Stimulated activated CD4-positive, alpha-beta T cell treated with anti-CD3 and anti-CD28 coated beads, Interleukin-15, amount 100 ng/mL, for 48 hours (primary cell): ENCODE data around the gene LOC101059915.
"Not testable (repeated sequence)": the region's sequence is repeated elsewhere in the genome, so short reads cannot be mapped to it uniquely, and the experiment has no call there.

ENCODE experiments used
- DNase-seq, 2 donors: peaks; one replicate each; pipeline ENCODE4 v3.0.0-alpha.2; 2020; ENCODE audit warnings: low read depth in 2 of 2

Gene LOC101059915

GRCh38 chrX:71675636-71676035 is 8.3 kb downstream of the LOC101059915 start:
- not testable (repeated sequence) for DNase-seq

GRCh38 chrX:71676068-71676795 is 8.9 kb downstream of the LOC101059915 start:
- DNase-seq, result not testable (repeated sequence)

- not testable (repeated sequence) for DNase-seq
Observed at GRCh38 chrX:71677195-71677594, 9.8 kb downstream of the LOC101059915 start.

DNA sequence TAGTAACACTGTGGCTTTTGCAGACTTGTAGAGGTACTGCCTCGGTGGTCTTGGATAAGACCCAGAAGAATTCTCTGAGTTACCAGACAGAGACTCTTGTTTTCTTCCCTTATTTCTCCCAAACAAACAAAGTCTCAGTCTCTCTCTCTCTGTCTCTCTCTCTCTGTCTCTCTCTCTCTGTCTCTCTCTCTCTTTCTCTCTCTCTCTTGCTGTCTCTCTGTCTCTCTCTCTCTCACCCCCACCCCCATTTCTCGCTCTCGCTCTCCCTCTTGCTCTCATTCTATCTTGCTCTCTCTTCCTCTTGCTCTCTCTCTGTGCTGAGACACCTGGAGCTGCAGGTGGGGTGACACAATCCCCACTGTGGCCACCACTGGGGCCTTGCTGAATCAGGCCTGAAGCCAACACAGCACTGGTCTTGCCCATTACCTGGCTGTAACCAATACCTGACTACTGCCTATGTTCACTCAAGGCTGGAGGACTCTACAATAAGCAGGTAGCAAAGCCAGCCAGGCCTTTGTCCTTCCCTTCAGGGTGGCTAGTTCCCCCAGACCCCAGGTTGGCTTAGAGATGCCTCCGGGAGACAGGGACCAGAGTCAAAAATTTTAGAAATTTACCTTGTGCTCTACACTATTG is 12.3 kb downstream of the LOC101059915 start:
- no peak for DNase-seq

DNA sequence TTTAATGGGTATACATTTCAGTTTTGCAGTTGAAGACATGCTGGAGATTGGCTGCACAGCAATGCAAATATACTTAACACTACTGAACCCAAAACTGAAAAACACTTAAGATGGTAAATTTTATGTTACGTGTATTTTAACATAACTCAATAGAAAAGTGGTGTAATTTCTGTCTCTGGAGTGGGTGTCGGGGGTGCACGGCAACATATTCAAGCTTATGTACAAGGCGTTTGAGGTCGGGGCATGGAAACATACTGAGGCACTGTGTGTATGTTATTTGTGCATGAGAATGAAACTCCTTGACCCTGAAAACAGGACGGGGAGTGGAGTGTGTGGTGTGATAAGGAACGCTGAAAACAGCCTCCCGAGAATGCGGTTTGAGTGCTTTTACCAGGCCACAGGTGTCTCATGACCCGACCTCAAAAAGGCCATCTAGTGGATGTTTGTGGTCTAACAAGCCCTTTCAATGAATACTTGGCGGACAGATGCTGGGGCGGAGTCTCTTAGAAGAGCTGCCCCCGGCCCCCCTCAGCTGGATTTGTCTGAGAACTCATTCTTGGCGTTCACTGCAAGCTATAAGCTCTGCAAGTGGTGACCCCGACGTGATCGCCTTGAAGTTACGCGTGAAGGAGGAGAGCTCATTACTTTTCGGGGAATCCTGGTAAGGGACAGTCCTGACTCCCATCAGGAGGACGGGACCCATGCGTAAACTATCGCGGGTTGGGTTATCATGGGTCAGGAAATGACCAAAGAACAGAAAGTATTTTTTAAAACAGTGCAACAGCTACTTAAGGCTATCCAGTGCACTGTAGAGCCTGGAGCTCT is 29.5 kb downstream of the LOC101059915 start:
- DNase-seq, result not testable (repeated sequence)

DNA sequence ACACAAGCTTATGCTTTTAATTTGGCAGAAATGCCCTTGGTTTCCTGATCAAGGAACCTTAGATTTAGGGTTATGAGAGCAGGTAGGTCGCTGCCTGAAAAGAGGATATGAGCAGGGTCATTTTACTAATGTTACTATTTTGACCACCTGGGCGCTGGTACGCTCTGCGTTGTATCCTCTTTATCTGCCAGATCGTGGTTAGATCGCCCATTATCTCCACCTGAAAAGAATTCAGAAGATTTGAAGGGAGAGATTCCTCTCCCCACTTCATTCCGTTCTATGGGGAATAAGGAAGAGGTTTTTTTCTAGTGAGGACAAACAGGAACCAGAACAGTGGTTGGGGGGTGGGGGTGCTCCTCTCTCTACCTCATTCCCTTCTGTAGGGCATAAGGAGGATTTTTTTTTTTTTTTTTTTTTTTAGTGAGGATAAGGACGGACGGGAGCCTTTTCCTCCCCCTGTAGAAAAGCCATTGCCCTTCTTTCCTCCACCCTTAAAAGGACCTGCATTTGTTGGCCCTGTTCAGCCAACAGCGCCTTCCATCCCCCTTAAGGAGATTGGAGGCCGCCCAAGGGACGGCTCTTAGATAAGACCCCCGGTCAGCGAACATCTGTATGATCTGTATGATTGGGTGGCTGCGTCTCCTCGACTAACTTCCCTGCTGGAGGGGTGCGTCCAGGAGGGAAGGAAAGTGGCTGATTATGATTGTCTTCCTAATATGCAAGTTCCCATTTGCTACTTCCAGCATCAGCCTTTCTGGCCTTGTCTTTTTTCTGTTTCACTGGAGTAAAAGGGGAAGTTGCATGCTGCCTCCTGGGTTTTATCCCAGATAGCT is 30.3 kb downstream of the LOC101059915 start:
- not testable (repeated sequence) for DNase-seq

GRCh38 chrX:71698299-71699022 is 31.1 kb downstream of the LOC101059915 start:
- not testable (repeated sequence) for DNase-seq

- not testable (repeated sequence) for DNase-seq
Observed at GRCh38 chrX:71699023-71699344, 31.6 kb downstream of the LOC101059915 start.

GRCh38 chrX:71702853-71703252 is 35.5 kb downstream of the LOC101059915 start:
- not testable (repeated sequence) for DNase-seq

GRCh38 chrX:71714064-71714463 is 46.7 kb downstream of the LOC101059915 start:
- not testable (repeated sequence) for DNase-seq

DNA sequence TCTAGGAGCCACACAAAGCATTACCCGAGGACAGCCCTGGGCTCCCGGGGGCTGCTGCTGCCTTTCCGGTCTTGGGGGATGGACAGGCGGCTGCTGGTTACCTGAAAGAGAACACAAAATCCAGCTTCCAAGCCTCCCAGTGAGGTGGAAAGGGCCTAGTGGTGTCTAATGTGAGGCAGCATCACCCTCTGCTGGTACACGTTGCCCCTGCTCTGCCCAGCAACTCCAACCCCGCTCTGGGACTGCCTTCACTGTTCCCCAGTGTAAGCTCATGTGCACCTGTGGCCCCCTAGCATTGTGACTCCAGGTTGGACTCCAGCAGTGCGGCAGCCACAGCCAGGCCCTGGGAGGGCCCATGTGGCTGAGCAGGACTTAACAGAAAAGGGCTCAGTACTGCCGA is 48.2 kb downstream of the LOC101059915 start:
- not testable (repeated sequence) for DNase-seq

DNA sequence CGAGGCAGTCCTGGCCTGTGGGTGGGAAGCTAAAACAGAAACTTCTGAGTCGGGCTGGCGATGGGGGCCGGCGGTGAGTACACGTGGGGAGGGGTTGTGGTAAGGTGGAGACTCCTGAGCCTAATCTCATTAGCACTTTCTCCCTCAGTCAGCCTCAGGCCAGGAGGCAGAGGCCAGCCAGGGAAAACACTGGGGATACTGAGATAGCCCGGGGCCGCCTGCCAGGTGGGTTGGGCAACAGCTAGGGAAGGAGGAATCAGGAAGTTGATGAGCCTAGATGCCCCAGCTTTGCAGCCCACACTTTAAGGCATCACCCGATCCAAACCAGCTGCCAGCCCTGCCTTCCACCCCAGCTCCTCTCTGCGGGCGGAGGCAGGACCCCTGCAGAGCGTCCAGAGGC is 49.0 kb downstream of the LOC101059915 start:
- not testable (repeated sequence) for DNase-seq

DNA sequence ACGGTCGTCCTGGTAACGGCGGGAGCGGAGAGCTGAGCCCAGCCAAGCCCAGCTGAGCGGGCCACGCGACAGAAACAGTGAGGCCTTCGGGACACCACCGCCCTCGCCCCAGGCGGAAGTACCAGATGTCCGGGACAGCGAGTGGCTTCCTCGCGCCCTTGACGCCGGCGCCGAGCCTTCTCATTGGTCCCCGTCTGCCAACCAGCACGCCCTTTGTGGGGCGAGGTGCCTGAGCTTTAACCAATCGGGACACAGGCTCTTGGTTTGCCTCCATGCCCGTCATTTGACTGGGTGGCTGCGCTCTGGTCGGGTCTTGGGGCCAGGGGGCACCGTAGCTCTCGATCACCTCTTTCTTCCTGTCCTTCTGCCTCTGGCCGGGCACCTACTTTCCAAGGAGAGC is 50.8 kb downstream of the LOC101059915 start, which contains the start of gene CXorf49:
TSS of gene CXorf49 (minus strand) at position 101 of the 400 bp plus-strand sequence. CDS start 134 bp downstream, outside the sequence.
- DNase-seq, result not testable (repeated sequence)

GRCh38 chrX:71719195-71719594 is 51.8 kb downstream of the LOC101059915 start:
- not testable (repeated sequence) for DNase-seq

- DNase-seq, result not testable (repeated sequence)
Observed at GRCh38 chrX:71720289-71720886, 53.0 kb downstream of the LOC101059915 start.
